Measurements from ENCODE around the gene JTB.

JTB gene

GRCh38 chr1:153932156-153933131 lies 45.0 kb downstream of the JTB start:
- no peak for DNase-seq (ENCODE audit: low spot score)

DNA sequence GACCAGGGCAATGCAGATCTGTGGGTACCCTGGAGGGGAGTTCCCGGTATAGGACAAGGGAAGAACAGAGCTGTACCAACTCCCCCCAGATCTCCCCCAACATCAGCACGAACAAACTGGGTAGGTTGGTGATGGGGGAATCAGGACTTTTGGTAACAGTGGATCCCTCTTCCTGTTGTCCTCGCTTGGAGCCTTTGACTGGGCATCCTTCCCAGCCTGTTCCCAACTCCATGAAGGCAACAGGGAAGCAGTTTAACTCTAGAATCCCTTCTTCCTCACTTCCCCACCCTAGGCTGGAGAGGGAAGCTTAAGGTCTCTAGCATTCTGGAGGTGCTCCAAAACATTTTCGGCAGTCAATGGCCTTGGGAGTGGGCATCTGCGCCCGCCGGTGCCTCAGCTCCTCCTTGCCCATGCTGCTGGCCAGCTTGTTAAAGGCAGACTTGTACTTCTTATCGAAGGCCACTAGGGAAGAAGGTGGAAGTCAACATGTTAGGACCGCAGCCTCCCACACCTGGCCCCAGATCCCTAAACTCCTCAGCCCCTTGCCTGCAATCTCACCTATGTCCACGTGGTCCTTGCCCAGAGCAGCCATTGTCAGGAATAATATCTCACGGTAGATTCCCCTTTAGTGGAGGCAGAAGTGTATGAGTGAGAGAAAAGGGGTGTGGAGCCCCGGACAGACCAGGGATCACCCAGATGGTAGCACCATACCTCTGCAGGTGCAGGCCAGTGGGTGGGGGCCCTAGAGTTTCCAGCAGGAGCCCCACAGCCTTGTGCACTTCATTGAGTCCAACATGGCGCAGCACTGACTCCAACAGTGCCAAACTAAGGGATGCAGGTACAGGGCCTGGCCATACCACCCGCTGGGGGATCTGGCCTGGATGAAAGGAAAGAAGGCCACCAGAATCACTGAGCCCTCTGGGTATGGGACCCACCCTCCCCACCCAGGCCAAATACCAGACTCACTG lies 47.2 kb downstream of the JTB start:
- DNase-seq (ENCODE audit: low spot score): no peak

GRCh38 chr1:153929426-153929825 lies 48.0 kb downstream of the JTB start:
- no peak for DNase-seq (ENCODE audit: low spot score)

GRCh38 chr1:153928791-153929341 lies 48.6 kb downstream of the JTB start:
- DNase-seq (ENCODE audit: low spot score): no peak

GRCh38 chr1:153928245-153928644 lies 49.2 kb downstream of the JTB start:
- DNase-seq (ENCODE audit: low spot score): no peak

DNA sequence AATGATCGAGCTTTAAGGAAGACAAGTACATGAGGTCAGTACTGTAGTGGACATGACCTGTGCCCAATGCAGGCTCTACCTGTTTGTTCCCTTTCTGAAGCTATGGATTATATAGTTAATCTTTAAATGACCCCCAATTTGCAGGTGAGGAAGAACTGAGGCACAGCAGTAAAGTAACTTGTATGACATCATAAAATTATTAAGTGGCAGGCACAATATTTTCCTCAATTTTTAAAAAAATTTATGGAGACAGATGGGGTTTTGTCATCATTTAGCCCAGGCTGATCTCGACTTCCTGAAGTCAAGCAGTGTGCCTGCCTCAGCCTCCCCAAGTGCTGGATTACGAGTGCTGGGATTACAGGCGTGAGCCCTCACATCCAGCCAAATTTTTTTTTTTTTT lies 51.1 kb downstream of the JTB start:
- DNase-seq (ENCODE audit: low spot score): no peak

Data from LoVo (cell line).